ENCODE results near the gene ALDH3A2. TPM values are rescaled to one million over a fixed set of nuclear protein-coding genes. Genes with fewer than 3 reads are reported as not detected.

ALDH3A2 gene
- total and polyA plus RNA-seq, 2 of the 8 experiments (the other 6 are each of a cell fraction or from before 2014, with no cell fraction given): 20.6 to 72.9 TPM

- DNase-seq (ENCODE audit: low read depth in 1 of 2, low spot score in 2 of 2) (peak in 1 of 2 experiments; percentile 46), FAIRE-seq (peak; percentile 39)
- H3K79me1 ChIP-seq (ENCODE audit: low read depth, low read length): peaks cover 3% of the 10 kb centered on the region; the same call in 1 of the 2 replicates
- no peak overlapping the region for H4K8ac ChIP-seq (ENCODE audit: extremely low read depth, insufficient read depth, low read length)
- no peak overlapping the region for H2BK120ac ChIP-seq (replicated peaks; ENCODE audit: low read depth, low read length)
- H3K18ac ChIP-seq (ENCODE audit: extremely low read depth, low read length): no peak overlapping the region; the same call in 1 of the 2 replicates
- H3K9me3 ChIP-seq (ENCODE audit: insufficient read depth in 2 of 2, low read depth in 1 of 2, low read length in 1 of 2): no peaks in the 10 kb centered on the region
- no peak overlapping the region for H3K9ac ChIP-seq (replicated peaks in 1 of 4; ENCODE audit: extremely low read depth in 1 of 4, low read depth in 3 of 4, low read length in 3 of 4)
- no peak overlapping the region; the same call in 1 of the 2 replicates for H2BK5ac ChIP-seq (ENCODE audit: low read depth, low read length)
- H4K5ac ChIP-seq (ENCODE audit: insufficient read length, low read depth, low read length): no peak overlapping the region
- peak overlapping the region in 2 of 4 experiments; percentile 73 to 75; a peak in 4 of 8 replicates for H3K4me3 ChIP-seq (ENCODE audit: extremely low read depth in 1 of 4, insufficient read depth in 2 of 4, low read depth in 3 of 4, low read length in 4 of 4)
- no peak overlapping the region for H4K91ac ChIP-seq (replicated peaks; ENCODE audit: insufficient read length, low read length)
- peak overlapping the region; percentile 61; the same call in 1 of the 2 replicates for H2BK20ac ChIP-seq (ENCODE audit: low read length)
- H4K20me1 ChIP-seq (replicated peaks in 1 of 2; ENCODE audit: control insufficient read depth in 1 of 2, insufficient read depth in 2 of 2, low read length in 2 of 2): peaks cover 0 to under 1% of the 10 kb centered on the region in 2 experiments
- no peaks in the 10 kb centered on the region for H3K36me3 ChIP-seq (ENCODE audit: control insufficient read depth in 2 of 4, insufficient read depth in 4 of 4, low read length in 3 of 4)
- TF ChIP-seq BRCA1 (IDR thresholded peaks at IDR 0.05; ENCODE audit: low read depth, low read length) (no peak), TAF7 (optimal IDR thresholded peaks at IDR 0.05; ENCODE audit: borderline replicate concordance, low read depth, low read length) (no peak), BACH1 (IDR thresholded peaks at IDR 0.05; ENCODE audit: low read length) (peak; percentile 86), GTF2F1 (IDR thresholded peaks at IDR 0.05; ENCODE audit: borderline replicate concordance, low read depth, low read length) (no peak), CBX8 (IDR thresholded peaks at IDR 0.05; ENCODE audit: borderline replicate concordance, low read depth, low read length) (no peak), NANOG (IDR thresholded peaks at IDR 0.05; ENCODE audit: insufficient read depth, low read depth, low read length, poor library complexity, severe bottlenecking) (peak; percentile 63), MAFK (IDR thresholded peaks at IDR 0.05; ENCODE audit: low read depth, low read length) (peak; percentile 82), EP300 (IDR thresholded peaks at IDR 0.05; ENCODE audit: borderline replicate concordance in 1 of 2, low read depth in 2 of 2, low read length in 2 of 2) (no peak), TCF12 (IDR thresholded peaks at IDR 0.05; ENCODE audit: low read depth, low read length) (no peak)
- H3K27me3 ChIP-seq (replicated peaks in 1 of 4; ENCODE audit: control insufficient read depth in 3 of 4, extremely low read depth in 1 of 4, insufficient read depth in 3 of 4, low read length in 3 of 4): peaks cover 0 to 2% (median 0%) of the 10 kb centered on the region in 4 experiments; a peak in 2 of 7 replicates
- H3K56ac ChIP-seq (replicated peaks; ENCODE audit: insufficient read length, low read depth, low read length): no peak overlapping the region
- CTCF ChIA-PET (ENCODE audit: partially characterized antibody): interaction anchor here (0.6 to 8.0 kb wide), 35 partner anchors 9 to 396 kb away, joined by 3 to 56 read pairs (median 4); partner anchors contain the start of genes SLC47A1 and SLC47A2
- H3K4me1 ChIP-seq (replicated peaks in 1 of 4; ENCODE audit: control insufficient read depth in 3 of 4, insufficient read depth in 4 of 4, low read length in 3 of 4): peaks cover 6 to 14% (median 11%) of the 10 kb centered on the region in 4 experiments
- 8% methylated on average over 4 of the region's 4 CpGs; no CpG with 5 or more reads in 1 of the 2 experiments for WGBS, 2 experiments (ENCODE audit: extremely low coverage in 1 of 2, insufficient coverage in 1 of 2, insufficient read length in 1 of 2, insufficient replicate concordance in 2 of 2, low coverage in 1 of 2, low lambda C conversion rate in 2 of 2, missing lambda C conversion rate in 1 of 2)
- H2BK12ac ChIP-seq (ENCODE audit: low read depth, low read length): peak overlapping the region; percentile 97
- no peak overlapping the region for H2BK15ac ChIP-seq (ENCODE audit: low read length)
- POLR2A ChIA-PET (ENCODE audit: partially characterized antibody): interaction anchor here (0.6 to 2.6 kb wide), 11 partner anchors 20 to 215 kb away, joined by 3 to 10 read pairs (median 3); no protein-coding TSS in a partner anchor
- no peak overlapping the region for H2AFZ ChIP-seq (ENCODE audit: low read length)
- H3K79me2 ChIP-seq (ENCODE audit: control insufficient read depth in 1 of 2, insufficient read depth in 2 of 2, low read length in 2 of 2): peaks cover 6 to 29% of the 10 kb centered on the region in 2 experiments
- H2AK5ac ChIP-seq (ENCODE audit: low read depth, low read length): no peak overlapping the region
- H3K4me2 ChIP-seq (ENCODE audit: insufficient read depth in 1 of 2, low read depth in 2 of 2, low read length in 2 of 2): peak overlapping the region; percentile 84 to 97
- no peak overlapping the region for H3K27ac ChIP-seq (ENCODE audit: low read depth, low read length)
- H3K14ac ChIP-seq (ENCODE audit: insufficient read length): no peak overlapping the region
- no peak overlapping the region for H3K4ac ChIP-seq (replicated peaks; ENCODE audit: insufficient read length, low read depth, low read length)
- H3K23me2 ChIP-seq (ENCODE audit: low read depth, low read length): peaks cover 11% of the 10 kb centered on the region
- no peak overlapping the region for H3K23ac ChIP-seq (ENCODE audit: insufficient read length)
Measured at GRCh38 chr17:19646788-19647696, 1.5 kb upstream of the ALDH3A2 start.

All from H1 (cell line).